CD4-positive, alpha-beta T cell (primary cell): Measurements from ENCODE around the gene NPM1. TPM values are rescaled to one million over a fixed set of nuclear protein-coding genes. Genes with fewer than 3 reads are reported as not detected.

Experiments
- ATAC-seq: fragments of 200-7000 bp; cut with Tn5 transposase; one replicate; pipeline ENCODE4 v1.10.0; 2022; ENCODE audit warnings: mild to moderate bottlenecking; ENCODE audit not compliant: poor library complexity
- CTCF ChIA-PET: fragments of 350-600 bp; sonication (Branson Sonifier 250); formaldehyde crosslinking; loops from one replicate; lab custom pipeline; 2021; ENCODE audit warnings: antibody characterized with exemption, inconsistent platforms; lab: Charles Lee
- POLR2A ChIA-PET: fragments of 350-600 bp; sonication (Branson Sonifier 250); formaldehyde crosslinking; loops from one replicate; lab custom pipeline; 2021; ENCODE audit warnings: antibody characterized with exemption, inconsistent platforms; lab: Charles Lee
- DNase-seq, 14 experiments: peaks; one replicate each; pipeline ENCODE4 v3.0.0-alpha.2; 2013 to 2020; ENCODE audit warnings: mixed read lengths in 2 of 14
- H3K27ac ChIP-seq, 2 donors: one replicate each; pipeline versions ENCODE4 v1.5.1 to v1.7.0; 2013; ENCODE audit warnings: low read length in 2 of 2, low read depth in 1 of 2, mild to moderate bottlenecking in 1 of 2
- H3K27me3 ChIP-seq, 2 experiments: 1 replicate in 1 of 2; 2 replicates in 1 of 2; pipeline versions ENCODE4 v1.6.1 to v1.7.0; 2013; ENCODE audit warnings: low read length in 2 of 2, control low read depth in 1 of 2, mild to moderate bottlenecking in 1 of 2, moderate library complexity in 1 of 2; ENCODE audit not compliant: insufficient read depth in 2 of 2, control insufficient read depth in 1 of 2
- H3K36me3 ChIP-seq: one replicate; pipeline ENCODE4 v1.6.1; 2013; ENCODE audit warnings: low read length, control low read depth; ENCODE audit not compliant: insufficient read depth
- H3K4me1 ChIP-seq: one replicate; pipeline ENCODE4 v1.6.1; 2013; ENCODE audit warnings: low read length, control low read depth; ENCODE audit not compliant: insufficient read depth
- H3K4me3 ChIP-seq: one replicate; pipeline ENCODE4 v1.5.1; 2013; ENCODE audit warnings: mild to moderate bottlenecking, low read length, moderate library complexity
- H3K9me3 ChIP-seq, 2 experiments: 1 replicate in 1 of 2; 2 replicates in 1 of 2; pipeline versions ENCODE4 v1.6.1 to v1.7.0; 2013; ENCODE audit warnings: low read length in 2 of 2, mild to moderate bottlenecking in 2 of 2, control low read depth in 1 of 2, moderate library complexity in 1 of 2; ENCODE audit not compliant: control insufficient read depth in 1 of 2, insufficient read depth in 1 of 2
- H3K27ac Mint-ChIP-seq: one replicate; pipeline ENCODE4 v1.8.0; 2020; ENCODE audit warnings: mixed read lengths
- H3K27me3 Mint-ChIP-seq: one replicate; pipeline ENCODE4 v1.8.0; 2021; ENCODE audit warnings: mixed read lengths
- H3K36me3 Mint-ChIP-seq: one replicate; pipeline ENCODE4 v1.8.0; 2021; ENCODE audit warnings: low read depth, mixed read lengths
- H3K4me1 Mint-ChIP-seq: one replicate; pipeline ENCODE4 v1.8.0; 2021; ENCODE audit warnings: low read depth, mixed read lengths
- H3K4me3 Mint-ChIP-seq: one replicate; pipeline ENCODE4 v1.8.0; 2020; ENCODE audit warnings: mild to moderate bottlenecking, mixed read lengths
- H3K9me3 Mint-ChIP-seq: one replicate; pipeline ENCODE4 v1.8.0; 2020; ENCODE audit warnings: mixed read lengths
- CTCF ChIP-seq: fragments of 200-600 bp; IDR thresholded peaks from one replicate; pipeline ENCODE4 v1.8.0; 2022; ENCODE audit warnings: antibody characterized with exemption, mild to moderate bottlenecking
- intact Hi-C, 2 experiments: fragments of 100-400 bp; cut with DNase I in 1 of 2; cut with micrococcal nuclease in 1 of 2; formaldehyde crosslinking; loops; one replicate each; pipeline versions ENCODE4 v1.15.1 to v1.9.0; 2023 to 2025; cut with DNase I, micrococcal nuclease
- total RNA-seq, 174 experiments: library from RNA in 2 of 174; stranded (reverse) in 2 of 174; gene quantifications; one replicate each; pipeline ENCODE4 v1.2.3 and lab custom pipeline; 2021 to 2026

NPM1 gene
- total RNA-seq, 2 experiments from 2014 or later = 1,243 to 1,379 TPM

DNA sequence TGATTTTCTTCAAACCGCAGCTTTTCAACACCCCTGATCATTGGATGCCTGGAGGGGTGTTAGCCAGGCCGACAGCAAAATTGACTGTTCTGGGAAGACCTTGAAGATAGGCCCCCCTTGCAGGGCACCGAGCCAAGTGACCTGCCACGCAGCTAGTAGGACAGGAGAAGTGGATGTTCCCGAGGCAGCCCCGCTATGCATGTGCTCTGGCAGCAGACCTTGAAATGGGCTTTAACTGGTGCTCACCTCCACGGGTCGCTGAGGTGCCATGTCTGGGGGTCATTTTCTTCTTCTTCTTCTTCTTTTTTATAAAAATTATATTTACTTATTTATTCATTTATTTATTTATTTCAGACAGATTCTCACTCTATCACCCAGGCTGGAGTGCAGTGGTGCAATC lies 44.4 kb downstream of the NPM1 start:
- Histone ChIP-seq H3K4me1 (no peaks in the 10 kb centered on the region), H3K27me3 (no peaks in the 10 kb centered on the region), H3K36me3 (no peaks in the 10 kb centered on the region), H3K27ac (no peak overlapping the region), H3K9me3 (no peaks in the 10 kb centered on the region), H3K4me3 (no peak overlapping the region)
- no peak for TF ChIP-seq CTCF
- H3K9me3 Mint-ChIP-seq = no peaks in the 10 kb centered on the region
- no peaks in the 10 kb centered on the region for H3K36me3 Mint-ChIP-seq
- H3K27me3 Mint-ChIP-seq = no peaks in the 10 kb centered on the region
- CTCF ChIA-PET = no interaction called here
- H3K27ac Mint-ChIP-seq = no peak overlapping the region
- intact Hi-C loops = no loop called here
- POLR2A ChIA-PET = no interaction called here
- DNase-seq (no peak), ATAC-seq (no peak)
- H3K4me1 Mint-ChIP-seq = no peaks in the 10 kb centered on the region
- H3K4me3 Mint-ChIP-seq = no peak overlapping the region

GRCh38 chr5:171432583-171433351 lies 45.1 kb downstream of the NPM1 start:
- Histone ChIP-seq H3K4me1 (no peaks in the 10 kb centered on the region), H3K27me3 (no peaks in the 10 kb centered on the region), H3K9me3 (no peaks in the 10 kb centered on the region), H3K36me3 (no peaks in the 10 kb centered on the region), H3K27ac (no peak overlapping the region), H3K4me3 (no peak overlapping the region)
- Mint-ChIP-seq H3K4me1 (no peaks in the 10 kb centered on the region), H3K9me3 (no peaks in the 10 kb centered on the region), H3K27ac (no peak overlapping the region), H3K36me3 (no peaks in the 10 kb centered on the region), H3K4me3 (no peak overlapping the region), H3K27me3 (no peaks in the 10 kb centered on the region)
- CTCF ChIA-PET = no interaction called here
- ATAC-seq = no peak
- DNase-seq = no peak
- no peak for TF ChIP-seq CTCF
- intact Hi-C loops = no loop called here
- POLR2A ChIA-PET = no interaction called here

DNA sequence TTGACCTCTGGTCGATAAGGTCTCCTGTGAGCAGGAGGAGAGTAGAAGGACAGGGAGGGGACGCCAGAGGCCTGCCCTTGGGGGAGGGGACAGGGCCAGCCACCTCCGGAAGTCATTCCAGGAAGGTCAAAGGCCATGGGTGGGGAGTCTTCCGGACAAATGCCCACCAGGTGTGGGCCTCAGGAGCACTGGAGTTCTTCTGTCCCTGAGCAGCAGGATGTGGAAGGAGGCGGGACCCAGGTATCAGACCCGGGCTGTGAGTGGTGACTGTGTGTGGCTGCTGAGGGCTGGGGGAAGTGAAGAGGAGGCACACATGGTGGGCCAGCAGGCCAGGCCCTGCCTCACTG lies 45.7 kb downstream of the NPM1 start:
- Histone ChIP-seq H3K4me3 (no peak overlapping the region), H3K4me1 (no peaks in the 10 kb centered on the region), H3K27me3 (no peaks in the 10 kb centered on the region), H3K36me3 (no peaks in the 10 kb centered on the region), H3K9me3 (no peaks in the 10 kb centered on the region), H3K27ac (no peak overlapping the region)
- Mint-ChIP-seq H3K36me3 (no peaks in the 10 kb centered on the region), H3K27ac (no peak overlapping the region), H3K4me1 (no peaks in the 10 kb centered on the region), H3K4me3 (no peak overlapping the region), H3K27me3 (no peaks in the 10 kb centered on the region), H3K9me3 (no peaks in the 10 kb centered on the region)
- intact Hi-C loops = no loop called here
- CTCF ChIA-PET = no interaction called here
- POLR2A ChIA-PET = no interaction called here
- ATAC-seq = no peak
- DNase-seq = no peak
- TF ChIP-seq CTCF = no peak
